Kidney (tissue), 14 donors: ENCODE data around the gene SYT10. TPM values are rescaled to one million over a fixed set of nuclear protein-coding genes. Genes with fewer than 3 reads are reported as not detected.
"Not testable (repeated sequence)": the region's sequence is repeated elsewhere in the genome, so short reads cannot be mapped to it uniquely, and the experiment has no call there.

ENCODE experiments used
- DNase-seq, 5 donors: peaks; one replicate each; pipeline ENCODE4 v3.0.0-alpha.2; 2013 to 2020
- FAIRE-seq: peaks from 2 replicates; lab custom pipeline; 2012; peaks lifted over from hg19 to GRCh38; lab: Jason Lieb, UNC
- H3K27ac ChIP-seq, 2 donors: one replicate each; pipeline ENCODE4 v1.7.0; 2013; ENCODE audit warnings: low read depth in 2 of 2, low read length in 2 of 2, inconsistent platforms in 1 of 2
- H3K27me3 ChIP-seq: one replicate; pipeline ENCODE4 v1.7.1; 2013; ENCODE audit warnings: low read length, inconsistent platforms; ENCODE audit not compliant: control insufficient read depth, insufficient read depth
- H3K36me3 ChIP-seq, 3 donors: one replicate each; pipeline versions ENCODE4 v1.7.0 to v1.7.1; 2013; ENCODE audit warnings: low read length in 3 of 3, control low read depth in 1 of 3, inconsistent platforms in 1 of 3; ENCODE audit not compliant: insufficient read depth in 3 of 3, control insufficient read depth in 2 of 3
- H3K4me1 ChIP-seq, 3 donors: one replicate each; pipeline versions ENCODE4 v1.7.0 to v1.7.1; 2013; ENCODE audit warnings: low read length in 3 of 3, inconsistent platforms in 1 of 3, low read depth in 1 of 3; ENCODE audit not compliant: control insufficient read depth in 2 of 3, insufficient read depth in 2 of 3
- H3K4me3 ChIP-seq, 3 donors: one replicate each; pipeline versions ENCODE4 v1.7.0 to v1.8.1; 2013; ENCODE audit warnings: low read length in 3 of 3, control low read depth in 1 of 3, inconsistent platforms in 1 of 3
- H3K9ac ChIP-seq, 3 donors: one replicate each; pipeline versions ENCODE4 v1.7.0 to v1.7.1; 2013; ENCODE audit warnings: low read length in 3 of 3, control low read depth in 1 of 3, inconsistent platforms in 1 of 3
- H3K9me3 ChIP-seq, 3 donors: one replicate each; pipeline versions ENCODE4 v1.7.0 to v1.7.1; 2013; ENCODE audit warnings: low read length in 3 of 3, control low read depth in 1 of 3, inconsistent platforms in 1 of 3; ENCODE audit not compliant: control insufficient read depth in 2 of 3, insufficient read depth in 1 of 3
- intact Hi-C: fragments of 100-400 bp; cut with DNase I; formaldehyde crosslinking; loops from one replicate; pipeline ENCODE4 v1.11.1; 2022
- polyA plus RNA-seq: library from polyadenylated mRNA; stranded (reverse); fragments of 350-450 nt; fragmentation: Illumina TruSeq; extraction: RNeasy Lipid Tissue Mini Kit (QIAGEN cat#74804); gene quantifications from one replicate; pipeline ENCODE4 v1.2.3, GENCODE V29; 2014; ENCODE audit warnings: low read depth, low replicate concordance; ENCODE audit not compliant: insufficient read depth
- total RNA-seq: library from RNA; stranded (reverse); fragmentation: NEBNext Ultra II Directional; extraction: Animal tissue kit (Norgen Biotek cat#: 25700); gene quantifications from one replicate; pipeline ENCODE4 v1.2.1, GENCODE V29; 2021
- TF ChIP-seq, protein P1 (sequence below): IDR thresholded peaks from 3 replicates; pipeline ENCODE4 v1.5.1; 2012; ENCODE audit warnings: mild to moderate bottlenecking, moderate library complexity, borderline replicate concordance; ENCODE audit not compliant: insufficient read depth; ENCODE audit errors: extremely low read depth
- donor health status: control.
- donor health status: control.
- donor health status: control.
- donor health status: control.
- donor health status: control.
- donor health status: DM: yes; HTN: yes; CAD: no.
- donor health status: Normal renal cell carcinoma (clear cell type).

Gene SYT10
- total and polyA plus RNA-seq, 2 donors from 2014 or later, result 0.30 to 0.41 TPM

DNA sequence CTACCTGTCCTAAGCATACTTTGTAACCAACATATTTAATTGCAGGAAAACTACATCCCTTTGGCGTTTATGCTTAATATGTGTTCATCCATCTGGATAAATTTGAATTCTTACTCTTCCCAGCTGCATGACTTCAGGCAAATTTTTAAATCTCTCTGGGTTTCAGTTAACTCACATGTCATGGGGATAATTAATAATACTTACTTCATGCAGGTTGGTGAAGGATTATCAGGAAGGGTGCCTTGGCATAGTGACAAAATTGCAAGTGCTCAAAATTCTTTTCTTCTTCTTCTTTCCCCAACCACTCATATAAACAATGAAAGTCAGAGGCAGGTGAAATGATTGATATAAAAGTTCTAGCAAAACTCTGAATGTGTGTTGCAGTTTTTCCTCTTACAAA, 15.9 kb downstream of the SYT10 start:
- FAIRE-seq, result no peak
- intact Hi-C loops, result no loop called here
- no peaks in the 10 kb centered on the region for H3K4me1 ChIP-seq
- no peak overlapping the region for H3K4me3 ChIP-seq
- TF ChIP-seq, protein P1, sequence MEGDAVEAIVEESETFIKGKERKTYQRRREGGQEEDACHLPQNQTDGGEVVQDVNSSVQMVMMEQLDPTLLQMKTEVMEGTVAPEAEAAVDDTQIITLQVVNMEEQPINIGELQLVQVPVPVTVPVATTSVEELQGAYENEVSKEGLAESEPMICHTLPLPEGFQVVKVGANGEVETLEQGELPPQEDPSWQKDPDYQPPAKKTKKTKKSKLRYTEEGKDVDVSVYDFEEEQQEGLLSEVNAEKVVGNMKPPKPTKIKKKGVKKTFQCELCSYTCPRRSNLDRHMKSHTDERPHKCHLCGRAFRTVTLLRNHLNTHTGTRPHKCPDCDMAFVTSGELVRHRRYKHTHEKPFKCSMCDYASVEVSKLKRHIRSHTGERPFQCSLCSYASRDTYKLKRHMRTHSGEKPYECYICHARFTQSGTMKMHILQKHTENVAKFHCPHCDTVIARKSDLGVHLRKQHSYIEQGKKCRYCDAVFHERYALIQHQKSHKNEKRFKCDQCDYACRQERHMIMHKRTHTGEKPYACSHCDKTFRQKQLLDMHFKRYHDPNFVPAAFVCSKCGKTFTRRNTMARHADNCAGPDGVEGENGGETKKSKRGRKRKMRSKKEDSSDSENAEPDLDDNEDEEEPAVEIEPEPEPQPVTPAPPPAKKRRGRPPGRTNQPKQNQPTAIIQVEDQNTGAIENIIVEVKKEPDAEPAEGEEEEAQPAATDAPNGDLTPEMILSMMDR, result no peak
- DNase-seq, result no peak
- H3K9ac ChIP-seq, result no peak overlapping the region
- no peaks in the 10 kb centered on the region for H3K27me3 ChIP-seq
- H3K9me3 ChIP-seq, result no peaks in the 10 kb centered on the region
- no peak overlapping the region for H3K27ac ChIP-seq
- no peaks in the 10 kb centered on the region for H3K36me3 ChIP-seq

- FAIRE-seq, H3K9ac ChIP-seq, intact Hi-C loops: not testable (repeated sequence)
These were observed 27.2 kb downstream of the SYT10 start for GRCh38 chr12:33412410-33412809.

GRCh38 chr12:33383503-33383902, 56.1 kb downstream of the SYT10 start:
- Histone ChIP-seq H3K4me1 (no peaks in the 10 kb centered on the region), H3K9me3 (no peaks in the 10 kb centered on the region), H3K27me3 (no peaks in the 10 kb centered on the region), H3K36me3 (no peaks in the 10 kb centered on the region), H3K9ac (no peak overlapping the region), H3K27ac (no peak overlapping the region), H3K4me3 (no peak overlapping the region)
- intact Hi-C loops, result no loop called here
- no peak for DNase-seq
- no peak for FAIRE-seq
- TF ChIP-seq, protein P1, result no peak

More at GRCh38 chr12:33412410-33412809, 27.2 kb downstream of the SYT10 start:
- H3K27me3 ChIP-seq, H3K4me1 ChIP-seq, H3K27ac ChIP-seq, H3K9me3 ChIP-seq, H3K4me3 ChIP-seq, DNase-seq, H3K36me3 ChIP-seq: not testable (repeated sequence)

DNA sequence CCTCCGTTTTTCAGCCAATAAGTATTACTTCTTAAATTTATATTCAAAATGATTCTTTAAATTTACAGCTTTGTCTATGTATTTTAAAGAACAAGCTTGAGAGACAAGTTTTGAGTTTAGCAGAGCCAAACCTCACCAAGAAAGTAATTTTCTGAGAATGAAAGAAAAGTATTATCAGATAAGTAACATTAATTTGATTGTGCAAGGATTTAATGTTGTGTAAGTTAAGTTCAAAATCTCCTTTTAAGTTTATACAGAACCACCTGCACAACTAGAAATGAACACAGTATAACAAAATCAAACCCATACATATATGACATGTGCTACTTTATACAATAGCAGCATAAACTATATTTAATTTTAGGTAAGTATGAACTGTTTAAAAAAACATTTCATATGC, 63.5 kb downstream of the SYT10 start:
- Histone ChIP-seq H3K36me3 (no peaks in the 10 kb centered on the region), H3K27ac (no peak overlapping the region), H3K9ac (no peak overlapping the region), H3K4me1 (no peaks in the 10 kb centered on the region), H3K4me3 (no peak overlapping the region), H3K27me3 (no peaks in the 10 kb centered on the region), H3K9me3 (no peaks in the 10 kb centered on the region)
- DNase-seq (no peak), FAIRE-seq (no peak)
- TF ChIP-seq, protein P1, result no peak
- intact Hi-C loops, result no loop called here
